Panc1 (cell line): Measurements from ENCODE around the gene SHISAL1. TPM values are rescaled to one million over a fixed set of nuclear protein-coding genes. Genes with fewer than 3 reads are reported as not detected.

Experiments
- ATAC-seq: fragments of 200-7000 bp; cut with Tn5 transposase; 2 replicates; pipeline ENCODE4 v1.9.1; 2020; ENCODE audit warnings: mild to moderate bottlenecking, moderate library complexity
- BruUV-seq: library from RNA; stranded (reverse); fragments of 400-500 nt; replicated peaks from 2 replicates; lab custom pipeline; 2021; lab: Mats Ljungman, UMichigan
- CTCF ChIA-PET: fragments of 300-600 bp; sonication (Branson Sonifier 250); formaldehyde crosslinking; loops from one replicate; lab custom pipeline; 2022; ENCODE audit warnings: antibody characterized with exemption; lab: Charles Lee
- POLR2A ChIA-PET: fragments of 300-600 bp; sonication (Branson Sonifier 250); formaldehyde crosslinking; loops from one replicate; lab custom pipeline; 2022; ENCODE audit warnings: antibody characterized with exemption; lab: Charles Lee
- DNase-seq: peaks from one replicate; pipeline ENCODE4 v3.0.0-alpha.2; 2010; ENCODE audit warnings: low read depth, low spot score
- H3K27ac ChIP-seq: 2 replicates; pipeline ENCODE4 v1.5.1; 2011; ENCODE audit warnings: mild to moderate bottlenecking, low read length, inconsistent platforms
- H3K27me3 ChIP-seq: fragments of 200-500 bp; sonication (Bioruptor generic); 2 replicates; pipeline ENCODE4 v1.6.0; 2014; ENCODE audit warnings: low read length, inconsistent platforms; ENCODE audit not compliant: control insufficient read depth, insufficient read depth
- H3K36me3 ChIP-seq: fragments of 200-500 bp; sonication (Bioruptor generic); 2 replicates; pipeline ENCODE4 v1.5.1; 2014; ENCODE audit warnings: inconsistent platforms, mild to moderate bottlenecking, low read length, moderate library complexity; ENCODE audit not compliant: control insufficient read depth, insufficient read depth
- H3K4me1 ChIP-seq: 2 replicates; pipeline ENCODE4 v1.5.1; 2011; ENCODE audit warnings: inconsistent platforms, mild to moderate bottlenecking, low read length, moderate library complexity; ENCODE audit not compliant: control insufficient read depth, insufficient read depth
- H3K4me3 ChIP-seq, 2 experiments: 2 replicates each; pipeline ENCODE4 v1.5.1; 2011 to 2012; ENCODE audit warnings: low read depth in 2 of 2, low read length in 2 of 2, mild to moderate bottlenecking in 2 of 2, inconsistent platforms in 1 of 2, moderate library complexity in 1 of 2
- H3K9me3 ChIP-seq: fragments of 200-500 bp; sonication (Bioruptor generic); 2 replicates; pipeline ENCODE4 v1.5.1; 2014; ENCODE audit warnings: low read depth, mild to moderate bottlenecking, inconsistent platforms, low read length, moderate library complexity; ENCODE audit not compliant: control insufficient read depth, insufficient read depth
- CTCF ChIP-seq: fragments of 450-650 bp; IDR thresholded peaks from 2 replicates; pipeline ENCODE4 v1.5.1; 2017; ENCODE audit warnings: mild to moderate bottlenecking
- POLR2AphosphoS5 ChIP-seq: IDR thresholded peaks from 2 replicates; pipeline ENCODE4 v1.6.1; 2012; ENCODE audit warnings: mild to moderate bottlenecking, low read depth, low read length, moderate library complexity
- REST ChIP-seq, 2 experiments: IDR thresholded peaks; 2 replicates each; pipeline ENCODE4 v1.6.1; 2011 to 2012; ENCODE audit warnings: low read depth in 2 of 2, control low read depth in 1 of 2, low read length in 1 of 2, mild to moderate bottlenecking in 1 of 2, moderate library complexity in 1 of 2; ENCODE audit not compliant: insufficient read depth in 1 of 2
- SIN3A ChIP-seq: IDR thresholded peaks from 2 replicates; pipeline ENCODE4 v1.6.1; 2012; ENCODE audit warnings: low read depth, mild to moderate bottlenecking, low read length, moderate library complexity, borderline replicate concordance; ENCODE audit not compliant: insufficient read depth
- TCF7L2 ChIP-seq: IDR thresholded peaks from 2 replicates; pipeline ENCODE4 v1.6.1; 2011; ENCODE audit warnings: mild to moderate bottlenecking, low read depth, low read length, inconsistent platforms
- in situ Hi-C: cut with HindIII; loops from 2 replicates; pipeline ENCODE4 v1.10.0; 2016; ENCODE audit warnings: low sequenced_read_pairs, low pct_unique_long_range_greater_than_20kb
- intact Hi-C: fragments of 100-400 bp; cut with micrococcal nuclease; formaldehyde crosslinking; loops from one replicate; pipeline ENCODE4 v1.10.0; 2022; ENCODE audit not compliant: unreplicated experiment
- total RNA-seq: library from RNA; stranded (reverse); gene quantifications from one replicate; pipeline ENCODE4 v1.2.1, GENCODE V29; 2021; ENCODE audit not compliant: unreplicated experiment

Gene SHISAL1
- total RNA-seq, 1 experiment from 2014 or later: 1.2 TPM

DNA sequence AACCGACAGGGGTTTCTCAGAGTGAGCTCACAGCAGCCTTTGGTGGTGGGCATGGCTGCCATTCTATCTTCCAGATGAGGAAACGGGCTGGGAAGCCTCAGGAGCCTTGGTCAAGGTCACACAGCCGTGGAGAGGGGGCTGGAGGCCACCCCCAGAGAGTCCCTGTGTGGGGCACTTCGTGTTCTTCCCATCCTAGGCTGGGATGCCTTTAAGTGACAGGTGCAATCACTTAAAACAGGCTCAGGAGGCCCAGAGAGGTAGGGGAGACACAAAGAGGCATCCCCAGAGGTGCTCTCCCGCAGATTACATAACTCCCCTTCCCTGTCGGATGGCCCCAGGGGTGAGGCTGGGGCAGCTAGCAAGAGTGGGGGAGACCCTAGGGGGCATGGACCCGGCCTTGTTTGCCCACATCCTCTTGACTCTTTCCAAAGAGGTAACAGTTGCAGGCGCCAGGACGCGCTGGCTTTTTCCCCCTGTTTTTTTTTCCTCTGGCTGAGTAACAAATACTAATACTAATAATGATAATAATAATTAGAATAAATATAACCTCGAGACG is 17.5 kb upstream of the SHISAL1 start:
- in situ Hi-C loops (no loop called here), intact Hi-C loops (no loop called here)
- ATAC-seq (no peak), DNase-seq (no peak)
- TF ChIP-seq SIN3A (no peak), TCF7L2 (no peak), REST (IDR thresholded peaks at IDR 0.05; ENCODE audit: insufficient read depth in 1 of 2, low read depth in 2 of 2, low read length in 1 of 2) (no peak), POLR2AphosphoS5 (no peak), CTCF (no peak)
- Histone ChIP-seq H3K36me3 (no peaks in the 10 kb centered on the region), H3K4me3 (no peak overlapping the region), H3K9me3 (no peaks in the 10 kb centered on the region), H3K27ac (no peak overlapping the region), H3K27me3 (peaks cover 3% of the 10 kb centered on the region; the same call in 1 of the 2 replicates), H3K4me1 (no peaks in the 10 kb centered on the region; the same call in 1 of the 2 replicates)
- ChIA-PET POLR2A (interaction anchor here (0.6 kb wide), 1 partner anchor 1187 kb away, joined by 7 read pairs; the partner anchor contains the start of gene MCAT), CTCF (no interaction called here)
- BruUV-seq: no TSS peak

GRCh38 chr22:44329179-44329796 is 16.5 kb upstream of the SHISAL1 start:
- Histone ChIP-seq H3K36me3 (no peaks in the 10 kb centered on the region), H3K27me3 (peaks cover 3% of the 10 kb centered on the region; the same call in 1 of the 2 replicates), H3K4me3 (no peak overlapping the region), H3K9me3 (no peaks in the 10 kb centered on the region), H3K4me1 (no peaks in the 10 kb centered on the region; the same call in 1 of the 2 replicates), H3K27ac (no peak overlapping the region)
- in situ Hi-C loops (no loop called here), intact Hi-C loops (no loop called here)
- CTCF ChIA-PET: no interaction called here
- DNase-seq (no peak), ATAC-seq (no peak)
- BruUV-seq: no TSS peak
- POLR2A ChIA-PET: interaction anchor here (0.6 kb wide), 1 partner anchor 1186 kb away, joined by 7 read pairs; the partner anchor contains the start of gene MCAT
- no peak for TF ChIP-seq SIN3A
- no peak for TF ChIP-seq CTCF
- TF ChIP-seq TCF7L2: no peak
- TF ChIP-seq POLR2AphosphoS5: no peak
- no peak for TF ChIP-seq REST (IDR thresholded peaks at IDR 0.05; ENCODE audit: insufficient read depth in 1 of 2, low read depth in 2 of 2, low read length in 1 of 2)
